HG03280 (cell line): ENCODE results near the gene HMX3.
A peak's percentile ranks its signal among the peaks of the same experiment; 100 is the strongest.

Experiments
- ATAC-seq: cut with Tn5 transposase; IDR thresholded peaks from one replicate; pipeline ENCODE4 v1.9.1; 2021; ENCODE audit warnings: mild to moderate bottlenecking, moderate library complexity; ENCODE audit not compliant: unreplicated experiment

HMX3 gene

DNA sequence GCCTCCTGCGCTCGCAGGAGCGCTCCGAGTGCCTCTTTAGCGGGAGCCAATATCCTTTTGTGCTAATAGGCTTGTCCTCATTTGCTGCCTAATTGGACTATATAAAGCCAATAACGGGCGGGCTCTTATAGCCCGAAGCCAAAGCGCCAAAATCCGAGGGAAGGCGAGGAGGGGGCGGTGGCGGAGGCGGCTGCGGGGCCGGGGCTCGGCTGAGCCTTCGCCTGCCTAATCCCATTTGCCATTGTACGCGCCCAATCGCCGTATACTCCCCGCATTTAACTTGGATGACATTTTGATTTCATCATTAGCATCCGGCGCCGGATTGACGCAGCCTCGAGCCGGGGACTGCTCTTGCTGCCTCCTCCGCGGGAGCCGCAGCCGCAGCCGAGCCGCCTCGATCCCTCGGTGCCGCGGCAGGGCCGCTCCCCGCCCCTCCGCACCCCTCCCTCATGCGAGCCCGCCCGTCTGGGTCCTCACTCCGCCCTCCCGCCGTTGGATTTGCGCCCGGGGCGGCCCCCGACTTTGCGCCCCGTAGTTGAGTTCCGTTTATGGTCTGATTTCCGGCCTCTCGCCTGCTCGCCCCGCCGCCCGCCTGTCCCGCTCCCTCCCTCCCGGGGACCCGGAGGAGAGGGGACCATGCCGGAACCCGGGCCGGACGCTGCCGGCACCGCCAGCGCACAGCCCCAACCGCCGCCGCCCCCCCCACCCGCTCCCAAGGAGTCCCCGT is at the start of gene HMX3:
TSS of gene HMX3 (plus strand) at position 556 of the 727 bp plus-strand sequence. CDS start at position 637, 81 bp downstream.
- ATAC-seq, result no peak

DNA sequence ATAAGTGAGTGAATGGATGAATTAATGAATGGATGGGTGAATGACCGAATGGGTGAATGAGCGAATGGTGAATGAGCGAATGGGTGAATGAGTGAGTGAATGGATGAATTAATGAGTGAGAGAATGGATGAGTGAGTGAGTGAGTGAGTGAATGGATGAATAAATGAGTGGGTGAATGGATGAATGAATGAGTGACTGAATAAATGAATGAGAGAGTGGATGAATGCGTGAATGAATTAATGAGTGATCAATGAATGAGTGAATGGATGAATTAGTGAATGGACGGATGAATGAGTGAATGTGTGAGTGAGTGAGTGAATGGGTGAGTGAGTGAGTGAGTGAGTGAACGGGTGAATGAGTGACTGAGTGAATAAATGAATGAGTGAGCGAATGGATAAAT is 49.5 kb upstream of the HMX3 start:
- no peak for ATAC-seq

- ATAC-seq, result no peak
Observed at GRCh38 chr10:123087348-123087747, 48.4 kb upstream of the HMX3 start.

DNA sequence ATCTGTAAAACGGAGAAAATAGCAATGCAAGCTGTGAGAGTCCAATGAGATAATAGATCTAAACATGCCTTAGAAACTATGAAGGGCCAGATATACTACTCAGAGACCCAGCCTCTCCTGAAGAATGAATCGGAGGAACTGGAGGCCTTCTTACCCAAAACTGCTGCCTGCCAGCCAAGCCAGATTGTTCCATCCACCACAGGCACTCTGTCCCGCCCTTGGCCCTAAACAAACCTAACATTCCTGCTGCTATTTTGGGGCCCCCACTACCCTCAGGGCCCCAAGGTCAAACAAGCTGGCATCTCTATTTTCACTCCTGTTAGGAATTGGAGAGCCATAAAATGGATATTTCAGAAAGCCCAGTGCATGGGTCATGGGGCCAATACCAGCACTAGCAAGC is 48.0 kb upstream of the HMX3 start:
- ATAC-seq, result no peak

DNA sequence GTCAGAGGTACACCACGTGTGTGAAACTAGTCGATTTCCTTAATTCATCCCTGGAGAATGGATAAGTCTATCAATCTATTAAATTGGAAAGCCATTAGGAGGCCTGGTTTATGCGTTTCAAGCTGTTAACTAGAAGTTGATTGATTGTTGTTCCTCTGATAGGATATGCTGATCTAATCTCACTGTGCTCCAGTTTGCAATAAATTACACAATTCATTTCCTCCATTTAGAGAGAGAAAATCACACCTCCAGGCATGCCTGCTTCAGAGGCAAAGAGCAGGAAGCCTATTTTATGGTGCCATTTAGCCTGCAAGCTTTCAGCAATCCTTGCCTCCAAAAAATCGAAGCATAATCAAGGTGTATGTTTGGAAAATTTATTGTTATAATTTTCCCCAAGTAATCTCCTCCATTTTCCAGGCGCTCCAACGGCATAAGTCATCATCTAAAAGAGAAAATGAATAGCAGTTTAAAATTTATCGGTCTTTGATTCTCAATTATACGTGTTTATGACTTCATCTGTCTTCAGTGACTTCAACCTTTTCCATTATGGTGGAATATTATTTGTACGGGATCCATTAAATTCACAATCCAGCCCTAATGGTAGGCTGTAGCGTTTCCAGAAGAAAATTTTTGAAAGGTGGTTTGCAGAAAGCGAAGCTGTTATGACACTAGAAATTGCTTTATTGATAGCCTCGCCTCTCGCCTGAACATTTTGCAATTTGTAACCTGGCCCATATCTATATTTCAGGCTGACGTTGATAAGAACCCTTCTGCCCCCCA is 42.9 kb upstream of the HMX3 start:
- no peak for ATAC-seq

GRCh38 chr10:123093489-123093888 is 42.3 kb upstream of the HMX3 start:
- no peak for ATAC-seq

DNA sequence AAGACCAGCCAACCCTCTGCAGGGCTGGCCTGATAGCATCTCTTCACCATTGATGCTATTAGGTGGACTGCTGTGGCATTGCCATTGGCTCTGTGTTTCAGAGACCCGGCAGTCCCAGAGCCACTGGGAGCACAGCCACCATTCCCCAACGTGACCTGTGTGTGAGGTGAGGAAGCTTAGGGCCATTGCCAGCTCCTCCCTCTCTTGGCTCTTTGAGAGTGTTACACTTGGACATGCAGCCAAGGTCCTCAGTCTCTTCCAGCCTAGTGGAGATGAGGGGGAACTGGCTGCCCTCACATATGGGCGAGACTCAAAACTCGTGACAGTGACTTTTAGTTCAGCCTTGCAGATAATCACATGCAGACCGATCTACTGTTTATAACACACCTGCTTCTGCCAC is 39.3 kb upstream of the HMX3 start:
- no peak for ATAC-seq

DNA sequence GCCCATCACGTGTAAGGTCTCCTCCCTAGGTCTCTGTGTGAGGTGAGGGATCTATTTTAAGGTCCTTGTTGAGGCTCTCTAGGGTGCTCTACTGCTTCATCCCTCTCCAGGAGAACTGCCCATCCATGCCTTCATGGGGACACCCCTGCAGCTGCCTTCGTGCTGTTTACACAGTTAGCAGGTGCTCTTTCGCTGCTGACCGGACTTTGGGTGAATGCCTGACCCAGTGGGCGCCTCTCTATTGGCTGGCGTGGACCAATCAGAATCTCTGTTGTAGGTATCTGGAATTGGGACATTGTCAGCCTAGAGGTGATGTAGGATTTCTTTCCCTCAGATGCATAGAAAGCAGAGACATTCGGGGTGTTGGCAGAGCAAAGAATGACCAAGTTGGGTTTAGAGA is 38.7 kb upstream of the HMX3 start:
- ATAC-seq, result no peak

GRCh38 chr10:123100030-123100762 is 35.6 kb upstream of the HMX3 start:
- no peak for ATAC-seq

DNA sequence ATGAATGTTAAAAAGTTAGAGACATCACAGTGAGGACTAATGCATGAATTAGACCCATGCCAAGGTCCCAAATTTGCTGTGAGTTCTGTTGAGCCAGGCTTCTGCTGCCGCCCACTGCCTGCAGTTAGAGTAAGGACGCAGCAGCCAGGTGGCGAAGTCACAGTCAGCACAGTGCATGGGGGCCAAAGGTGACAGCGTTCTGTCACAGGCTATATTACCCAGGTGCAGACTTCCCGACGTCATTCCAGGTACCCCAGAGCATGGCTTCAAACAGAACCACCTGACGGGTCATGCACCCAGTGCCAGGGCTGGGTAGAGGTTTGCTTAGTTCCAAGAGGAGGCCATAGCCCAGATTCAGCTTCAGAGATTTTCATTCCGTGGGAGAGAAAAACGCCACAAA is 33.9 kb upstream of the HMX3 start:
- ATAC-seq, result no peak

DNA sequence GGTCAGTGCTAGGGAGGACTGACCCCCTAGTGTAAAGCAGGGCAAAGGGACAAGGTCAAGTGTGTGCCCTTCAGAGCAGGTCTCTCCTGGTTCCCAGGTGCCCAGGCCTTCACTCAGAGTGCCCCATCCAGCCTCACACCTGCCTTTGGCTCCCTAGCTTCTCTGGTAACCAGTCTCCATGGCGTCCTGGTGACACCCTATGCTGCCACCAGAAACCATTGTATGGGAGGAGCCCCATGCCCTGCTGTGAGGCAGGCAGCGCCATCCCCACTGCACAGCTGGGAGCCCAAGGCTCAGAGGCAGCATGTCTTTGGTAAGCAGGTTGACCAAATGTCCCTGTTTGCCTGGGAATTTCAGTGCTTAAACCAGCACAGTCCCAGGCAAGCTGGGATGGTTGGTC is 33.1 kb upstream of the HMX3 start:
- no peak for ATAC-seq

DNA sequence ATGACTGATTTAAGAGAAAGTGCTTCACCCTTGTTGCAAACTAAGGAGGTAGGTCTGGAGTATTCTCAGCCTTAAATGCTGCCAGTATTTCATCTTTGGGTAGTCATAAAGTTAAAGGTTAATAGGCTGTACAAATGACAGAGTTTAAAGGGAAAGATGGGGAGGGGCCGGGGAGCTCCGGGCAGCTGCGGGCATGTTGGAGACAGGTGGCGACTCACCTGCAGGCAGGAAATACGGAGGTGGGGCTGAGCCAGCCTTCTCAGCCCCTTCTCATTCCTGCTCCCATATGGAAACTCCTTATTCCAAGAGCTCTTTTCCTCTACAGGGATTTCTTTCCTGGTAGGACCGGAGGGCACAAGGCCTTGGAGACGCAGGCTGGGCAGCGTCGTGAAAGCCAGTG is 31.8 kb upstream of the HMX3 start:
- no peak for ATAC-seq

DNA sequence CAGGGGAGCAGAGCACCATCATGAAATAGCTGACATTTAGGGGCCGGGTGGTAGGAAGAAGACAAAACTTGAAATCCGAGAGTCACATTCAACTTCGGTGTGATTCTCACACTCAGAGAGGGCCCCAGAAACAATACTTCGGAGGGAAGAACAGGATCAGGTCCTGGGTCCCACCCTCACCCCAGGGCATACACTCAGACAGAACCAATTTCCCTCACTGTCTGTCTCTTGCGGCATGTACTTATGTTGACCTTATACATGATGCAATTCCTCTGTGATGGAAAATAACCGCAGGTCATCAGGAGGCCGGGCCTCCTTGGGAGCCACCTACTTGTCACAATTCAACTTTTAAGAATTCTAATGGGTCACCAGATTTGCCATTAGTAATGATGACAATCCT is 26.3 kb upstream of the HMX3 start:
- ATAC-seq, result no peak

- no peak for ATAC-seq
Observed at GRCh38 chr10:123117644-123118417, 17.9 kb upstream of the HMX3 start.

DNA sequence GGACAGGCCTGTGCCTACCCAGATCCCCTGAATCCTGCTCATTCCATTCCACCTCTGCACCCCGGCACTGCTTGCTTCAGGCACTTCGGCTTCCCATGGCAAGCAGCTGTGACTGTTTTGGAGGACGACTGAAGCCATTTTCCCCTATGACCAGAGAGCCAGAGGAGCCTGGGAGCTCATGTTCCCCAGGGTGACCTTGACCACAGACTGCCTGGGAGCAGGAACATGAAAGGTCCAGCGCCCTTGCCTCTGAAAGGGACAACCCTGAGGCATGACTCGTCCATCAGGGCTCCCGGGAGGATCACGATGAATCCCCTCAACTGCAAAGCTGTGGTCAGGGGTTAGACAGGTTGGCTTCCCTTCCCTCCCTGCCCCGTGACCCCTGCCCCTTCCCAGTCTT is 16.7 kb upstream of the HMX3 start:
- no peak for ATAC-seq

DNA sequence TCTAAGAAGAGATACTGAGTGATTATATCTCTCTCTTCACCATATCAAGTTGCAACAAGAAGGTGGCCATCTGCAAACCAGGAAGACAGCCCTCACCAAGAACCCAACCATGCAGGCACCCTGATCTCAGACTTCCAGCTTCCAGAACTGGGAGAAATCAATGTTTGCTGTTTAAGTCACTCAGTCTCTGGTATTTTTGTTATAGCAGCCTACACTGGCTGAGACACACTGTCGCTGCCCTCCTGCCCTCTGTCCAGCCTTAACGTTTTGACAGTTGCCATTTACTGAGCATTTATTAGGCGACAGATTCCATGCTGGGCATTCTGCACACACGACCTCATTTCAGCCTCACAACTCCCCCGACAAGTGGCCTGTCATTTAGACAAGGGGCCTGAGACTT is 9.5 kb upstream of the HMX3 start:
- ATAC-seq, result no peak

GRCh38 chr10:123129618-123130271 is 6.0 kb upstream of the HMX3 start:
- no peak for ATAC-seq

DNA sequence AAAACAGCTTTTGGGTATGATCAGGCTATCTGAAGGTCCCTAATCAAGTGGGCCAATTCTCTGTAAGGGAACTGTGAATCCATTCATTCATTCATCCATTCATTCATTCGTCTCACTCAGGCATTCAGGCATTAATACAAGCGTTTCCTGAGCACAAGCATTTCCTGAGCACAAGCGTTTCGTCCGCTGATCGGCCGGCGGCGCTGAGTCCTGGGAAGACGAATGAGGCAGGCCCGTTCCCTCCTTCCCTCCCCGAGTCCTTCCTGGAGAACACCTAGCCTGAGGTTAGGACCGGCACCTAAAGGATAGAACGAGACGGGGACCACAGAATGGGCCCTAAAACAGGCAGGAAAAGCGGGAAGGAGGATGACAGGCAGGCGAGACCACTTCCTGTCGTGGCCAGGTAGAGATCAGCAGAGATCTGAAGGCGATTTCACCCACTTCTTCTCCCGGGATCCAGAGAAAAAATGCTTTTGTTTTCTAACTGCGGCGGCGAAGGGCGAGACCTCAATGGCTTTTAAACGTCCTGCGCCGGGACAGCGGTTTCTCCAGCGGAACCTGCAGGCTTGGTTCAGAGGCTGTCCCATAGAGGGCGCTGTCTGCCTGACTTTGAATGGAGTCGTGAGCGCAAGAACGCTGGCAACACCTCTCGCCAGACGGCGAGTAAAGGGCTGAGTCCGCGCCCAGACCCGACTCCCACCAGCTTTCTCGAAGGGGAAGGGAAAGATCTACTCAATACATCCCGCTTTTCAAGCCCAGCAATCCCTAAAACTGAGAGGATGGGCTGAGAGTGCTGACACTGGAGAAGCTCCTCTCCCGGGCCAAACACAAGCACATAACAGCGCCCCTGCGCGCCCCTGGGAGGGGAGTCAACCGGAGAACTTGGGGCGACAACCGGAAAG is 2.9 kb upstream of the HMX3 start:
- peak; percentile 71 for ATAC-seq

- ATAC-seq, result no peak
Observed at GRCh38 chr10:123133541-123134342, 2.0 kb upstream of the HMX3 start.
